GM23338 (cell line): ENCODE measurements around the gene TARS3. TPM values are rescaled to one million over a fixed set of nuclear protein-coding genes. Genes with fewer than 3 reads are reported as not detected.

Experiments
- ATAC-seq: fragments of 200-7000 bp; cut with Tn5 transposase; 3 replicates; pipeline ENCODE4 v1.9.1; 2020
- DNase-seq: peaks from one replicate; pipeline ENCODE4 v3.0.0-alpha.2; 2015; ENCODE audit warnings: low spot score
- H2AFZ ChIP-seq: fragments of 200-600 bp; sonication (generic); 2 replicates; pipeline ENCODE4 v1.8.0; 2016; ENCODE audit warnings: antibody characterized with exemption, mild to moderate bottlenecking, moderate library complexity
- H3F3A ChIP-seq: fragments of 200-600 bp; sonication (generic); replicated peaks from 2 replicates; pipeline ENCODE4 v1.8.0; 2017; ENCODE audit warnings: antibody characterized with exemption, mixed run types, low read depth
- H3K27ac ChIP-seq: fragments of 200-600 bp; sonication (generic); 2 replicates; pipeline ENCODE4 v1.6.1; 2016; ENCODE audit warnings: low read depth
- H3K27me3 ChIP-seq: fragments of 200-600 bp; sonication (generic); 2 replicates; pipeline ENCODE4 v1.8.0; 2016; ENCODE audit warnings: mild to moderate bottlenecking, mixed run types, moderate library complexity; ENCODE audit not compliant: insufficient read depth
- H3K36me3 ChIP-seq: fragments of 200-600 bp; sonication (generic); 2 replicates; pipeline ENCODE4 v1.8.0; 2016; ENCODE audit warnings: mild to moderate bottlenecking; ENCODE audit not compliant: insufficient read depth
- H3K4me1 ChIP-seq: fragments of 200-600 bp; sonication (generic); 2 replicates; pipeline ENCODE4 v1.8.0; 2016; ENCODE audit warnings: mild to moderate bottlenecking, moderate library complexity; ENCODE audit not compliant: insufficient read depth
- H3K4me2 ChIP-seq: fragments of 200-600 bp; sonication (generic); 2 replicates; pipeline ENCODE4 v1.7.1; 2017; ENCODE audit warnings: mixed run types
- H3K4me3 ChIP-seq: fragments of 200-600 bp; sonication (generic); 2 replicates; pipeline ENCODE4 v1.6.1; 2016; ENCODE audit warnings: mixed run types
- H3K79me2 ChIP-seq: fragments of 200-600 bp; sonication (generic); replicated peaks from 2 replicates; pipeline ENCODE4 v1.8.0; 2017; ENCODE audit warnings: mild to moderate bottlenecking; ENCODE audit not compliant: insufficient read depth
- H3K9me2 ChIP-seq: fragments of 200-600 bp; sonication (generic); 2 replicates; pipeline ENCODE4 v1.8.0; 2017; ENCODE audit not compliant: insufficient read depth
- H4K20me1 ChIP-seq: fragments of 200-600 bp; sonication (generic); replicated peaks from 2 replicates; pipeline ENCODE4 v1.8.0; 2017; ENCODE audit warnings: mild to moderate bottlenecking; ENCODE audit not compliant: insufficient read depth
- H3K27ac Mint-ChIP-seq: 2 replicates; pipeline ENCODE4 v1.8.0; 2020; ENCODE audit warnings: inconsistent platforms, mild to moderate bottlenecking, moderate library complexity, mixed read lengths
- H3K27me3 Mint-ChIP-seq: 3 replicates; pipeline ENCODE4 v1.8.0; 2022; ENCODE audit warnings: low read depth, mild to moderate bottlenecking, moderate library complexity, mixed read lengths, inconsistent platforms; ENCODE audit not compliant: insufficient read depth, poor library complexity
- H3K36me3 Mint-ChIP-seq: 3 replicates; pipeline ENCODE4 v1.8.0; 2021; ENCODE audit warnings: low read depth, mild to moderate bottlenecking, inconsistent platforms, moderate library complexity, mixed read lengths
- H3K4me1 Mint-ChIP-seq: 3 replicates; pipeline ENCODE4 v1.8.0; 2020; ENCODE audit warnings: mild to moderate bottlenecking, inconsistent platforms, mixed read lengths
- H3K4me3 Mint-ChIP-seq: 3 replicates; pipeline ENCODE4 v1.8.0; 2021; ENCODE audit warnings: moderate library complexity, mild to moderate bottlenecking, inconsistent platforms, mixed read lengths
- H3K9me3 Mint-ChIP-seq: 3 replicates; pipeline ENCODE4 v1.8.0; 2020; ENCODE audit warnings: moderate library complexity, mild to moderate bottlenecking, inconsistent platforms, mixed read lengths
- CREB1 ChIP-seq: fragments of 250-450 bp; sonication (Bioruptor Pico); IDR thresholded peaks from 2 replicates; pipeline ENCODE4 v1.5.0; 2020; ENCODE audit warnings: low read depth, mild to moderate bottlenecking, moderate library complexity
- ETS1 ChIP-seq: IDR thresholded peaks from 2 replicates; pipeline ENCODE4 v1.6.1; 2016; ENCODE audit warnings: antibody characterized with exemption
- EZH2 ChIP-seq: fragments of 200-600 bp; sonication (generic); IDR thresholded peaks from one replicate; pipeline ENCODE4 v1.8.0; 2017; ENCODE audit warnings: antibody characterized with exemption, mild to moderate bottlenecking, low read depth; ENCODE audit not compliant: unreplicated experiment
- EZH2phosphoT487 ChIP-seq: fragments of 200-600 bp; sonication (generic); IDR thresholded peaks from one replicate; pipeline ENCODE4 v1.8.1; 2018; ENCODE audit warnings: antibody characterized with exemption; ENCODE audit not compliant: unreplicated experiment
- JUNB ChIP-seq: IDR thresholded peaks from one replicate; pipeline ENCODE4 v1.6.1; 2016; ENCODE audit warnings: antibody characterized with exemption; ENCODE audit not compliant: unreplicated experiment
- NANOG ChIP-seq: IDR thresholded peaks from 2 replicates; pipeline ENCODE4 v1.6.1; 2016; ENCODE audit warnings: antibody characterized with exemption, borderline replicate concordance
- POLR2AphosphoS5 ChIP-seq: IDR thresholded peaks from 2 replicates; pipeline ENCODE4 v1.6.1; 2016; ENCODE audit warnings: antibody characterized with exemption, low read depth
- REST ChIP-seq: IDR thresholded peaks from one replicate; pipeline ENCODE4 v1.6.1; 2018; ENCODE audit warnings: antibody characterized with exemption; ENCODE audit not compliant: unreplicated experiment
- STAT1 ChIP-seq: IDR thresholded peaks from one replicate; pipeline ENCODE4 v1.6.1; 2016; ENCODE audit warnings: antibody characterized with exemption; ENCODE audit not compliant: unreplicated experiment
- ZNF114 ChIP-seq: fragments of 250-450 bp; sonication (Bioruptor Pico); IDR thresholded peaks from 2 replicates; pipeline ENCODE4 v1.5.0; 2020; ENCODE audit warnings: mild to moderate bottlenecking, moderate library complexity
- ZNF331 ChIP-seq: fragments of 250-450 bp; sonication (Bioruptor Pico); IDR thresholded peaks from 2 replicates; pipeline ENCODE4 v1.5.0; 2020; ENCODE audit warnings: low read depth, mild to moderate bottlenecking, moderate library complexity
- polyA plus RNA-seq: library from polyadenylated mRNA; unstranded; fragments of >200 nt; fragmentation: Nextera tagmentation; extraction: Ambion mirVana; gene quantifications from 2 replicates; pipeline ENCODE4 v1.2.1, GENCODE V29; 2016
- total RNA-seq: library from RNA; depleted of rRNA; stranded (reverse); fragments of >200 nt; shearing (Covaris generic); gene quantifications from 2 replicates; pipeline ENCODE4 v1.2.3, GENCODE V29; 2014
- TF ChIP-seq, protein P1 (sequence below), 2 experiments: fragments of 200-600 bp in 1 of 2; sonication (generic) in 1 of 2; conservative IDR thresholded peaks; 2 replicates each; pipeline versions ENCODE4 v1.5.1 to v1.6.1; 2016 to 2017; ENCODE audit warnings: antibody characterized with exemption in 2 of 2, low read depth in 2 of 2, mild to moderate bottlenecking in 2 of 2, moderate library complexity in 1 of 2
- TF ChIP-seq, protein P2 (sequence below): fragments of 250-450 bp; sonication (Bioruptor Pico); IDR thresholded peaks from 2 replicates; pipeline ENCODE4 v1.5.0; 2020; ENCODE audit warnings: mild to moderate bottlenecking, moderate library complexity

The TARS3 gene
- total and polyA plus RNA-seq, 2 experiments from 2014 or later, result 13.0 to 15.4 TPM

GRCh38 chr15:101724675-101725005, 367 bp upstream of the TARS3 start:
- ATAC-seq, result peak; percentile 57
- Mint-ChIP-seq H3K4me3 (peak overlapping the region; percentile 60), H3K36me3 (peaks cover 17% of the 10 kb centered on the region), H3K4me1 (peaks cover 3% of the 10 kb centered on the region; the same call in 2 of the 3 replicates), H3K9me3 (no peaks in the 10 kb centered on the region), H3K27ac (no peak overlapping the region; the same call in 1 of the 2 replicates), H3K27me3 (peaks cover 1% of the 10 kb centered on the region)
- Histone ChIP-seq H3K4me2 (peak overlapping the region; percentile 73), H3K27me3 (no peaks in the 10 kb centered on the region), H3F3A (no peaks in the 10 kb centered on the region), H4K20me1 (no peaks in the 10 kb centered on the region; the same call in 1 of the 2 replicates), H3K36me3 (peaks cover 11% of the 10 kb centered on the region), H2AFZ (peak overlapping the region; percentile 99), H3K4me1 (peaks cover 12% of the 10 kb centered on the region), H3K9me2 (no peaks in the 10 kb centered on the region), H3K79me2 (no peaks in the 10 kb centered on the region), H3K27ac (peak overlapping the region; percentile 26; the same call in 1 of the 2 replicates), H3K4me3 (peak overlapping the region; percentile 38; the same call in 1 of the 2 replicates)
- TF ChIP-seq, protein P1, sequence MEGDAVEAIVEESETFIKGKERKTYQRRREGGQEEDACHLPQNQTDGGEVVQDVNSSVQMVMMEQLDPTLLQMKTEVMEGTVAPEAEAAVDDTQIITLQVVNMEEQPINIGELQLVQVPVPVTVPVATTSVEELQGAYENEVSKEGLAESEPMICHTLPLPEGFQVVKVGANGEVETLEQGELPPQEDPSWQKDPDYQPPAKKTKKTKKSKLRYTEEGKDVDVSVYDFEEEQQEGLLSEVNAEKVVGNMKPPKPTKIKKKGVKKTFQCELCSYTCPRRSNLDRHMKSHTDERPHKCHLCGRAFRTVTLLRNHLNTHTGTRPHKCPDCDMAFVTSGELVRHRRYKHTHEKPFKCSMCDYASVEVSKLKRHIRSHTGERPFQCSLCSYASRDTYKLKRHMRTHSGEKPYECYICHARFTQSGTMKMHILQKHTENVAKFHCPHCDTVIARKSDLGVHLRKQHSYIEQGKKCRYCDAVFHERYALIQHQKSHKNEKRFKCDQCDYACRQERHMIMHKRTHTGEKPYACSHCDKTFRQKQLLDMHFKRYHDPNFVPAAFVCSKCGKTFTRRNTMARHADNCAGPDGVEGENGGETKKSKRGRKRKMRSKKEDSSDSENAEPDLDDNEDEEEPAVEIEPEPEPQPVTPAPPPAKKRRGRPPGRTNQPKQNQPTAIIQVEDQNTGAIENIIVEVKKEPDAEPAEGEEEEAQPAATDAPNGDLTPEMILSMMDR (conservative IDR thresholded peaks at IDR 0.05; ENCODE audit: low read depth in 2 of 2), result no peak
- no peak for TF ChIP-seq JUNB
- TF ChIP-seq CREB1, result no peak
- no peak for TF ChIP-seq ZNF331 (CRISPR knock-in tag)
- TF ChIP-seq ZNF114 (CRISPR knock-in tag), result no peak
- TF ChIP-seq EZH2phosphoT487, result no peak
- no peak for TF ChIP-seq STAT1
- TF ChIP-seq NANOG, result no peak
- no peak for TF ChIP-seq POLR2AphosphoS5
- TF ChIP-seq EZH2, result no peak
- TF ChIP-seq, protein P2, sequence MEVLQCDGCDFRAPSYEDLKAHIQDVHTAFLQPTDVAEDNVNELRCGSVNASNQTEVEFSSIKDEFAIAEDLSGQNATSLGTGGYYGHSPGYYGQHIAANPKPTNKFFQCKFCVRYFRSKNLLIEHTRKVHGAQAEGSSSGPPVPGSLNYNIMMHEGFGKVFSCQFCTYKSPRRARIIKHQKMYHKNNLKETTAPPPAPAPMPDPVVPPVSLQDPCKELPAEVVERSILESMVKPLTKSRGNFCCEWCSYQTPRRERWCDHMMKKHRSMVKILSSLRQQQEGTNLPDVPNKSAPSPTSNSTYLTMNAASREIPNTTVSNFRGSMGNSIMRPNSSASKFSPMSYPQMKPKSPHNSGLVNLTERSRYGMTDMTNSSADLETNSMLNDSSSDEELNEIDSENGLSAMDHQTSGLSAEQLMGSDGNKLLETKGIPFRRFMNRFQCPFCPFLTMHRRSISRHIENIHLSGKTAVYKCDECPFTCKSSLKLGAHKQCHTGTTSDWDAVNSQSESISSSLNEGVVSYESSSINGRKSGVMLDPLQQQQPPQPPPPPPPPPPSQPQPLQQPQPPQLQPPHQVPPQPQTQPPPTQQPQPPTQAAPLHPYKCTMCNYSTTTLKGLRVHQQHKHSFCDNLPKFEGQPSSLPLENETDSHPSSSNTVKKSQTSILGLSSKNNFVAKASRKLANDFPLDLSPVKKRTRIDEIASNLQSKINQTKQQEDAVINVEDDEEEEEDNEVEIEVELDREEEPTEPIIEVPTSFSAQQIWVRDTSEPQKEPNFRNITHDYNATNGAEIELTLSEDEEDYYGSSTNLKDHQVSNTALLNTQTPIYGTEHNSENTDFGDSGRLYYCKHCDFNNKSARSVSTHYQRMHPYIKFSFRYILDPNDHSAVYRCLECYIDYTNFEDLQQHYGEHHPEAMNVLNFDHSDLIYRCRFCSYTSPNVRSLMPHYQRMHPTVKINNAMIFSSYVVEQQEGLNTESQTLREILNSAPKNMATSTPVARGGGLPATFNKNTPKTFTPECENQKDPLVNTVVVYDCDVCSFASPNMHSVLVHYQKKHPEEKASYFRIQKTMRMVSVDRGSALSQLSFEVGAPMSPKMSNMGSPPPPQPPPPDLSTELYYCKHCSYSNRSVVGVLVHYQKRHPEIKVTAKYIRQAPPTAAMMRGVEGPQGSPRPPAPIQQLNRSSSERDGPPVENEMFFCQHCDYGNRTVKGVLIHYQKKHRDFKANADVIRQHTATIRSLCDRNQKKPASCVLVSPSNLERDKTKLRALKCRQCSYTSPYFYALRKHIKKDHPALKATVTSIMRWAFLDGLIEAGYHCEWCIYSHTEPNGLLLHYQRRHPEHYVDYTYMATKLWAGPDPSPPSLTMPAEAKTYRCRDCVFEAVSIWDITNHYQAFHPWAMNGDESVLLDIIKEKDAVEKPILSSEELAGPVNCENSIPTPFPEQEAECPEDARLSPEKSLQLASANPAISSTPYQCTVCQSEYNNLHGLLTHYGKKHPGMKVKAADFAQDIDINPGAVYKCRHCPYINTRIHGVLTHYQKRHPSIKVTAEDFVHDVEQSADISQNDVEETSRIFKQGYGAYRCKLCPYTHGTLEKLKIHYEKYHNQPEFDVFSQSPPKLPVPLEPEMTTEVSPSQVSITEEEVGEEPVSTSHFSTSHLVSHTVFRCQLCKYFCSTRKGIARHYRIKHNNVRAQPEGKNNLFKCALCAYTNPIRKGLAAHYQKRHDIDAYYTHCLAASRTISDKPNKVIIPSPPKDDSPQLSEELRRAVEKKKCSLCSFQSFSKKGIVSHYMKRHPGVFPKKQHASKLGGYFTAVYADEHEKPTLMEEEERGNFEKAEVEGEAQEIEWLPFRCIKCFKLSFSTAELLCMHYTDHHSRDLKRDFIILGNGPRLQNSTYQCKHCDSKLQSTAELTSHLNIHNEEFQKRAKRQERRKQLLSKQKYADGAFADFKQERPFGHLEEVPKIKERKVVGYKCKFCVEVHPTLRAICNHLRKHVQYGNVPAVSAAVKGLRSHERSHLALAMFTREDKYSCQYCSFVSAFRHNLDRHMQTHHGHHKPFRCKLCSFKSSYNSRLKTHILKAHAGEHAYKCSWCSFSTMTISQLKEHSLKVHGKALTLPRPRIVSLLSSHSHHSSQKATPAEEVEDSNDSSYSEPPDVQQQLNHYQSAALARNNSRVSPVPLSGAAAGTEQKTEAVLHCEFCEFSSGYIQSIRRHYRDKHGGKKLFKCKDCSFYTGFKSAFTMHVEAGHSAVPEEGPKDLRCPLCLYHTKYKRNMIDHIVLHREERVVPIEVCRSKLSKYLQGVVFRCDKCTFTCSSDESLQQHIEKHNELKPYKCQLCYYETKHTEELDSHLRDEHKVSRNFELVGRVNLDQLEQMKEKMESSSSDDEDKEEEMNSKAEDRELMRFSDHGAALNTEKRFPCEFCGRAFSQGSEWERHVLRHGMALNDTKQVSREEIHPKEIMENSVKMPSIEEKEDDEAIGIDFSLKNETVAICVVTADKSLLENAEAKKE (CRISPR knock-in tag), result no peak
- no peak for TF ChIP-seq REST
- TF ChIP-seq ETS1, result no peak
- DNase-seq, result no peak
